Lower leg skin (tissue), 3 donors: Measurements from ENCODE around the gene VPS4A.

Source experiments
- POLR2A ChIP-seq, 2 donors: fragments of 450-650 bp; IDR thresholded peaks; one replicate each; pipeline ENCODE4 v1.6.1; 2016 to 2017; ENCODE audit warnings: antibody characterized with exemption in 2 of 2, mild to moderate bottlenecking in 1 of 2, moderate library complexity in 1 of 2
- TF ChIP-seq, protein P1 (sequence below), 3 donors: fragments of 450-650 bp; IDR thresholded peaks; one replicate each; pipeline ENCODE4 v1.5.1; 2016; ENCODE audit warnings: antibody characterized with exemption in 3 of 3, mild to moderate bottlenecking in 3 of 3, moderate library complexity in 2 of 3

DNA sequence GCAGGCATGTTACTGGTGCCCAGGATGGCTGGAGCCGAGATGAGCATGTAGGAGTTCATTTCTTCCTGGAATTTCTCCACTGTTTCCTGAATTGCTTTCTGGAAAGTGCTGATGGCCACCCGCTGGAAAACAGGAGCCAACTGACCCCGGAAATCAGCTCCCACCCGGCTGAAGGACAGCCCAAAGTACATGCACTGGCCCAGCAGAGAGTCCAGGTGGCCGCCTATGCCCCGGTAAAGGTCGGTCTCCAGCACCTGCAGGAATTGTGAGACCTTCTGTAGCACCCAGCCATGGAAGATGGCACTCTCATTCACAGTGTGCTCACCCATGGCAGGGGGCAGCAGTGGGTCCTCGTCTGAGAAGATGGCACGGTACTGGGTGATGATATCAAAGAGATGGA is 23.5 kb downstream of the VPS4A start:
- TF ChIP-seq POLR2A (IDR thresholded peaks at IDR 0.05): no peak
- TF ChIP-seq, protein P1, sequence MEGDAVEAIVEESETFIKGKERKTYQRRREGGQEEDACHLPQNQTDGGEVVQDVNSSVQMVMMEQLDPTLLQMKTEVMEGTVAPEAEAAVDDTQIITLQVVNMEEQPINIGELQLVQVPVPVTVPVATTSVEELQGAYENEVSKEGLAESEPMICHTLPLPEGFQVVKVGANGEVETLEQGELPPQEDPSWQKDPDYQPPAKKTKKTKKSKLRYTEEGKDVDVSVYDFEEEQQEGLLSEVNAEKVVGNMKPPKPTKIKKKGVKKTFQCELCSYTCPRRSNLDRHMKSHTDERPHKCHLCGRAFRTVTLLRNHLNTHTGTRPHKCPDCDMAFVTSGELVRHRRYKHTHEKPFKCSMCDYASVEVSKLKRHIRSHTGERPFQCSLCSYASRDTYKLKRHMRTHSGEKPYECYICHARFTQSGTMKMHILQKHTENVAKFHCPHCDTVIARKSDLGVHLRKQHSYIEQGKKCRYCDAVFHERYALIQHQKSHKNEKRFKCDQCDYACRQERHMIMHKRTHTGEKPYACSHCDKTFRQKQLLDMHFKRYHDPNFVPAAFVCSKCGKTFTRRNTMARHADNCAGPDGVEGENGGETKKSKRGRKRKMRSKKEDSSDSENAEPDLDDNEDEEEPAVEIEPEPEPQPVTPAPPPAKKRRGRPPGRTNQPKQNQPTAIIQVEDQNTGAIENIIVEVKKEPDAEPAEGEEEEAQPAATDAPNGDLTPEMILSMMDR (IDR thresholded peaks at IDR 0.05): no peak
